MM.1S (cell line): Measurements from ENCODE around the gene HERC4.

ENCODE experiments used
- DNase-seq: peaks from one replicate; pipeline ENCODE4 v3.0.0-alpha.2; 2015
- H2AFZ ChIP-seq: fragments of 300-600 bp; sonication (generic); 2 replicates; pipeline ENCODE4 v1.6.0; 2016; ENCODE audit warnings: antibody characterized with exemption, low read length
- H3F3A ChIP-seq: fragments of 300-600 bp; sonication (generic); 2 replicates; pipeline ENCODE4 v1.6.1; 2016; ENCODE audit warnings: mild to moderate bottlenecking, antibody characterized with exemption, low read length, moderate library complexity, mixed read lengths; ENCODE audit not compliant: insufficient read depth
- H3K27ac ChIP-seq: fragments of 300-600 bp; sonication (generic); 2 replicates; pipeline ENCODE4 v1.5.1; 2016; ENCODE audit warnings: mild to moderate bottlenecking, low read length
- H3K27me3 ChIP-seq: fragments of 300-600 bp; sonication (generic); replicated peaks from 2 replicates; pipeline ENCODE4 v1.6.0; 2016; ENCODE audit warnings: low read length; ENCODE audit not compliant: insufficient read depth
- H3K36me3 ChIP-seq: fragments of 300-600 bp; sonication (generic); replicated peaks from 2 replicates; pipeline ENCODE4 v1.6.1; 2016; ENCODE audit warnings: mild to moderate bottlenecking, low read length, mixed read lengths; ENCODE audit not compliant: insufficient read depth
- H3K4me1 ChIP-seq: fragments of 300-600 bp; sonication (generic); 2 replicates; pipeline ENCODE4 v1.6.1; 2016; ENCODE audit warnings: low read length, mixed read lengths
- H3K4me2 ChIP-seq: fragments of 300-600 bp; sonication (generic); 2 replicates; pipeline ENCODE4 v1.6.0; 2016; ENCODE audit warnings: low read depth, low read length
- H3K4me3 ChIP-seq: fragments of 300-600 bp; sonication (generic); 2 replicates; pipeline ENCODE4 v1.5.1; 2016; ENCODE audit warnings: low read length, mixed read lengths
- H3K79me2 ChIP-seq: fragments of 300-600 bp; sonication (generic); 2 replicates; pipeline ENCODE4 v1.6.1; 2016; ENCODE audit warnings: mixed run types, low read length, mixed read lengths
- H3K9ac ChIP-seq: fragments of 300-600 bp; sonication (generic); 2 replicates; pipeline ENCODE4 v1.6.1; 2016; ENCODE audit warnings: low read length, mixed read lengths
- H3K9me2 ChIP-seq: fragments of 300-600 bp; sonication (generic); replicated peaks from 2 replicates; pipeline ENCODE4 v1.6.1; 2016; ENCODE audit warnings: mild to moderate bottlenecking, low read length, mixed read lengths; ENCODE audit not compliant: insufficient read depth
- H3K9me3 ChIP-seq: fragments of 300-600 bp; sonication (generic); replicated peaks from 2 replicates; pipeline ENCODE4 v1.6.1; 2016; ENCODE audit warnings: mild to moderate bottlenecking, low read length, mixed read lengths; ENCODE audit not compliant: insufficient read depth
- H4K20me1 ChIP-seq: fragments of 300-600 bp; sonication (generic); 2 replicates; pipeline ENCODE4 v1.6.1; 2016; ENCODE audit warnings: mild to moderate bottlenecking, low read length, moderate library complexity, mixed read lengths; ENCODE audit not compliant: insufficient read depth
- EZH2 ChIP-seq: fragments of 300-600 bp; sonication (generic); optimal IDR thresholded peaks from 2 replicates; pipeline ENCODE3; 2017; ENCODE audit warnings: low read depth, mild to moderate bottlenecking, antibody characterized with exemption, low read length, mixed read lengths
- EZH2phosphoT487 ChIP-seq: fragments of 300-600 bp; sonication (generic); IDR thresholded peaks from 2 replicates; pipeline ENCODE4 v1.6.1; 2018; ENCODE audit warnings: antibody characterized with exemption, low read length
- TF ChIP-seq, protein P1 (sequence below): fragments of 300-600 bp; sonication (generic); IDR thresholded peaks from 2 replicates; pipeline ENCODE4 v1.5.1; 2016; ENCODE audit warnings: antibody characterized with exemption, low read length, mixed read lengths

Gene HERC4

GRCh38 chr10:68087685-68088401, 12.8 kb upstream of the HERC4 start:
- H3K27me3 ChIP-seq, result no peaks in the 10 kb centered on the region
- no peak overlapping the region for H3K27ac ChIP-seq
- H3K36me3 ChIP-seq, result no peaks in the 10 kb centered on the region
- TF ChIP-seq, protein P1, sequence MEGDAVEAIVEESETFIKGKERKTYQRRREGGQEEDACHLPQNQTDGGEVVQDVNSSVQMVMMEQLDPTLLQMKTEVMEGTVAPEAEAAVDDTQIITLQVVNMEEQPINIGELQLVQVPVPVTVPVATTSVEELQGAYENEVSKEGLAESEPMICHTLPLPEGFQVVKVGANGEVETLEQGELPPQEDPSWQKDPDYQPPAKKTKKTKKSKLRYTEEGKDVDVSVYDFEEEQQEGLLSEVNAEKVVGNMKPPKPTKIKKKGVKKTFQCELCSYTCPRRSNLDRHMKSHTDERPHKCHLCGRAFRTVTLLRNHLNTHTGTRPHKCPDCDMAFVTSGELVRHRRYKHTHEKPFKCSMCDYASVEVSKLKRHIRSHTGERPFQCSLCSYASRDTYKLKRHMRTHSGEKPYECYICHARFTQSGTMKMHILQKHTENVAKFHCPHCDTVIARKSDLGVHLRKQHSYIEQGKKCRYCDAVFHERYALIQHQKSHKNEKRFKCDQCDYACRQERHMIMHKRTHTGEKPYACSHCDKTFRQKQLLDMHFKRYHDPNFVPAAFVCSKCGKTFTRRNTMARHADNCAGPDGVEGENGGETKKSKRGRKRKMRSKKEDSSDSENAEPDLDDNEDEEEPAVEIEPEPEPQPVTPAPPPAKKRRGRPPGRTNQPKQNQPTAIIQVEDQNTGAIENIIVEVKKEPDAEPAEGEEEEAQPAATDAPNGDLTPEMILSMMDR, result no peak
- no peaks in the 10 kb centered on the region for H3K9me2 ChIP-seq
- no peaks in the 10 kb centered on the region for H4K20me1 ChIP-seq
- H3F3A ChIP-seq, result no peaks in the 10 kb centered on the region
- no peak overlapping the region for H3K9ac ChIP-seq
- no peaks in the 10 kb centered on the region for H3K4me1 ChIP-seq
- H3K9me3 ChIP-seq, result no peaks in the 10 kb centered on the region
- H3K4me2 ChIP-seq, result no peak overlapping the region
- no peak for DNase-seq
- H3K79me2 ChIP-seq, result no peaks in the 10 kb centered on the region
- H2AFZ ChIP-seq, result no peak overlapping the region
- H3K4me3 ChIP-seq, result no peak overlapping the region

DNA sequence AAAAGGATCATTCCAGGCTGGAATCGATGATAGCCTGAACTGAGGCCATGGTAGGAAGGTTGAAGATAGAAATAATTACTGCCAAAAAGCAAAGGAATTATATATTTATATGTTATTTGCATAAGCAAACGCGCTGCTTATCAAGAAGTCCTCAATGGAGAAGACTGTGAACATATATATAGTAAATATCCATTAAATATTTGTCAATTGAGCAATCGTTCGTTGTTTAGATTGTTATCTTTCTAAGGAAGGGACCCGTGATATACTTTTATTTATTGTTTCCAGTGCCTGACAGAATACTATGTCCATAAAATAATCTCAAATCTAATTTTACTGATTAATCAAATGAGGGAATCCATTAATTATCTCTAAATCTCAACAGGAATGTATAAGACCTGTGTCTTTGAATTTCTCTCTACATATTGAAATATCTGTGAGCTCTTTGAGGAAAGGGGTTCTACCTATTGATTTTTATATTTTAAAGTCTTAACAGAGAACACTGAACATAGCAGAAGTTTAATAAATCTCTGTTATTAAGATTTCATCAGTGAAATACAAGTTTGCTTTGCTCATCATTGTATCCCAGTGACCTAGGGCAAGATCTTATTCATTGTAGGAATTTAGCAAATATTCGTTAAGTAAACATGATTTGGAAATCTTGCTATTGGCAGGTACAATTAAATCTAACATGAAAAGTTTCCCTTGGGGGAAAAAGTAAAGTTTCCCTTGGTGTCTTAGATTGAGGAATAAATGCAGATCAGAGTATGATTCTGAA, 12.0 kb upstream of the HERC4 start:
- H3K36me3 ChIP-seq, result no peaks in the 10 kb centered on the region
- H3K27ac ChIP-seq, result no peak overlapping the region
- H2AFZ ChIP-seq, result no peak overlapping the region
- no peaks in the 10 kb centered on the region for H3F3A ChIP-seq
- no peak overlapping the region for H3K4me3 ChIP-seq
- no peak overlapping the region for H3K9ac ChIP-seq
- DNase-seq, result no peak
- H4K20me1 ChIP-seq, result no peaks in the 10 kb centered on the region
- H3K4me1 ChIP-seq, result no peaks in the 10 kb centered on the region
- H3K9me2 ChIP-seq, result no peaks in the 10 kb centered on the region
- H3K9me3 ChIP-seq, result no peaks in the 10 kb centered on the region
- TF ChIP-seq EZH2phosphoT487, result no peak
- TF ChIP-seq, protein P1, result no peak
- TF ChIP-seq EZH2, result no peak
- H3K27me3 ChIP-seq, result no peaks in the 10 kb centered on the region
- no peak overlapping the region for H3K4me2 ChIP-seq
- no peaks in the 10 kb centered on the region for H3K79me2 ChIP-seq

DNA sequence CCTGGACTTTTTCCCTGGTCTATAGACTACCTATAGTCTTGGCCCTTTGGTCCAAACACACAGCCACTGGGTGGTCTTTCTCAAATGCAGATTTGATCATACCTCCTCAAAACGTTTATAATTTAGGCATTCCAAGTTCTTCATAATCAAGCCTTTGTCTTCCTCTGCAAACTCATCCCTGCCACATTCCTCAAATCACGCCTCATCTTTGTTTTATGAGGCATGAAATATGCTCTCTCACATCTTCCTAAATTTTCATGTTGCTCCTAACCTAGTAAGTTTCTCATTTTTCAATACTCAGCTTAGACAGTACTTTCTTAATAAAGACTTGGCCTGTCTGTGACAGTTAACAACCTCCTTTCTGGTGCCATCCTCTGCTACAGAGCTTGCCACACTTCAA, 10.9 kb upstream of the HERC4 start:
- DNase-seq, result no peak
- H3K4me1 ChIP-seq, result no peaks in the 10 kb centered on the region
- H3K79me2 ChIP-seq, result no peaks in the 10 kb centered on the region
- H3K4me3 ChIP-seq, result no peak overlapping the region
- no peak overlapping the region for H2AFZ ChIP-seq
- H3K27ac ChIP-seq, result no peak overlapping the region
- H4K20me1 ChIP-seq, result no peaks in the 10 kb centered on the region
- no peaks in the 10 kb centered on the region for H3K9me2 ChIP-seq
- no peak overlapping the region for H3K4me2 ChIP-seq
- H3F3A ChIP-seq, result no peaks in the 10 kb centered on the region
- H3K9me3 ChIP-seq, result no peaks in the 10 kb centered on the region
- H3K9ac ChIP-seq, result no peak overlapping the region
- no peaks in the 10 kb centered on the region for H3K27me3 ChIP-seq
- H3K36me3 ChIP-seq, result no peaks in the 10 kb centered on the region
- no peak for TF ChIP-seq EZH2phosphoT487
- TF ChIP-seq, protein P1, result no peak
- TF ChIP-seq EZH2, result no peak
